GM03348 (cell line): ENCODE results near the gene RBM7.

ENCODE experiments used
- DNase-seq: peaks from one replicate; pipeline ENCODE4 v3.0.0; 2012; ENCODE audit warnings: low spot score

Gene RBM7

GRCh38 chr11:114448749-114449482 lies 48.5 kb downstream of the RBM7 start:
- DNase-seq, result no peak

DNA sequence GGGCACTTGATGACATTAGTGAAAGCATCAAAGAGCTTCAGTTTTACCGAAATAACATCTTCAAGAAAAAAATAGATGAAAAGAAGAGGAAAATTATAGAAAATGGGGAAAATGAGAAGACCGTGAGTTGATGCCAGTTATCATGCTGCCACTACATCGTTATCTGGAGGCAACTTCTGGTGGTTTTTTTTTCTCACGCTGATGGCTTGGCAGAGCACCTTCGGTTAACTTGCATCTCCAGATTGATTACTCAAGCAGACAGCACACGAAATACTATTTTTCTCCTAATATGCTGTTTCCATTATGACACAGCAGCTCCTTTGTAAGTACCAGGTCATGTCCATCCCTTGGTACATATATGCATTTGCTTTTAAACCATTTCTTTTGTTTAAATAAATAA lies 49.4 kb downstream of the RBM7 start:
- DNase-seq, result no peak

DNA sequence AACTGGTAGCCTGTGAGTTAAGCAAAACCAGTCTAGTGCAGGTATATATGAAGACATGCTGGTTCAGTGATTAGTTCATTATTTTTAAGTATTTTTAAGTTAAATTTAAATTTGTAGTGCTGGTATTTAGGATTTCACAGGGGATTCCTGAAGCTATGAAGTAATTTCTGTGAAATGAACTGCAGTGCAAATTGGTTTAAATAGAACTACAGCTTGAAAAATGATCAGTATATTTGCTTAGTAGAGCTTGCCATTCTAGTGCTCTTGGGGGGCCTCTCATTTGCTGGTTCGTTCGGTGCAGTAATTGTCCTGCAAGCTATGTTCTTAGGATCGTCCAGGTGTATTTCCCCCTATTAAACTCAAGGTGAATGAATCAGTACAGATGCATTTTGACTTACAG lies 51.9 kb downstream of the RBM7 start:
- DNase-seq, result no peak
